ENCODE data around the gene PI4KA.

GRCh38 chr22:20884454-20884853 lies 25.8 kb upstream of the PI4KA start:
- TF ChIP-seq CTCF (conservative IDR thresholded peaks at IDR 0.05; ENCODE audit: low read depth, low read length), result no peak
- TF ChIP-seq EZH2 (IDR thresholded peaks at IDR 0.05; ENCODE audit: borderline replicate concordance, low read depth, low read length, poor library complexity, severe bottlenecking), result no peak
